GM18519 (cell line): Measurements from ENCODE around the gene RAB26.
"Not testable (repeated sequence)": the region's sequence is repeated elsewhere in the genome, so short reads cannot be mapped to it uniquely, and the experiment has no call there.

ENCODE experiments used
- ATAC-seq: cut with Tn5 transposase; IDR thresholded peaks from one replicate; pipeline ENCODE4 v1.9.1; 2021; ENCODE audit warnings: mild to moderate bottlenecking, moderate library complexity; ENCODE audit not compliant: unreplicated experiment, low FRiP score

RAB26 gene

DNA sequence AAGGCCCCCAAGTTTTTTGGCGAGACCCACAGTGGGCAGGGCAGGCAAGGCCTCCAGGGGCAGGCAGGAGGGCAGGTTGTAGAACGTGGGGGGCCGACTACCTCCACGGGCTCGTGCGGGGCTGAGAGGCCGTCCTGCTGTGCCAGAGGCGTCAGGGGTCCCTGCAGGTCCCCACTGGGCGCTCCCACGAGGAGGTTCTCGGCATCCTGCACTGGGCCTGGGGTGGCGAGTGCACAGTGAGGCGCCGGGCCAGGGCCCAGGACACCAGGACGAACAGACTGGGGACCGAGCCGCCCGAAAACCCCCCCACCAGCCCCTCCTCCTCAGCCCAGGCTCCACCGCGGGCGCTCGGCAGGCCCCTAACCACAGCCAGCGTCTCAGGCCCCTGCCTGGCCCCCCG is 32.0 kb upstream of the RAB26 start:
- ATAC-seq = not testable (repeated sequence)

DNA sequence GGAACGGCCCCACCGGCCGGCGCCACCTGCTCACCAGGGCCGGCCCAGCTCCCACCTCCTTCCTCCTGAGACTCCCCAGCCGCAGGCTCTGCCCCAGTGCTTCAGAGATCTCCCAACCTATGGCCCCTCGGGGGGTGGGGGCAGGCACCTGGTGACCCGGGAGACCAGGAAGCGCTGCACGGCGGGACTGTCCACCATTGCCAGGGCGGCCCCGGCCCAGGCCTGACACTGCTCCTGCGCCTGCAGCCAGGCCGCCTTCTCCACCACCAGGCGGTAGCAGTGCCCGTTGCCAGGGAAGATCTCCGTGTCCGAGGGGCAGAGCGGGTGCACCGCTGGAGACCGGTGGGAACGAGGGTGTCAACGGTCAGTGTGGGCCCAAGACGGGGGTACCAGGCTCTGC is 31.1 kb upstream of the RAB26 start:
- ATAC-seq = not testable (repeated sequence)

DNA sequence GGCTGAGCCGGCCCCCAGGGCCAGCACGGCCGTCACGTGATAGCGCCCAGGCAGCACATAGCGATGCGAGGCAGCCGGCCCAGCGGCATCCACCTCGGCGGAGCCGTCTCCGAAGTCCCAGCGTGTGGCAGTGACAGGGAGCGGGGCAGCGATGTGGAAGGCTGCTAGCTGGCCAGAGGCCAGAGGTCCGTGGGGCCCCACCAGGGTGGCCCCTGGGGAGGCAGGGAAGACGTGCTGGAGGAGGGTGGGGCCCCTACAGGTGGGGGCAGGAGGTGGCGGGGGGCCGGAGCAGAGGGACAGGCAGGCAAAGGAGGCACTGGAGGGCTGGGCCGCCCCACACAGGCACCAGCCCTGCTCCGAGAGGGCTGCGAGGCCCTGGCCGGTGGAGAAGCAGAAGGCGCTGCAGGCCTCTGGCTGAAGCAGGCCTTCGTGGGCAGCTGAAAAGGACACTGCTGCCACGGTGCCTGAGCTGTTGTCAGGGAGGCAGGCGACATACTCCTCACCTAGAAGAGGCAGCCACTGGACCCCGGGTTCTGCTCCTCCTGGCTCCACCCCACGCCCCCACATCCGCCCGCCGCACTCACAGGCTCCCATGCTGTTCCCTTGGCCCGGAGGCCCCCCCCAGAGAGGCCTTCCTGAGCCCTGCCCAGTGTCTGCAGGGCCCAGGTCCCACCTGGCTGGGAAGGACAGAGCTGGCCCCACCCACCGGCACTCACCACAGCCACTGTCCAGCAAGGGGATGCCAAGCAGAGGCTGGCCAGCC is 30.3 kb upstream of the RAB26 start:
- not testable (repeated sequence) for ATAC-seq

DNA sequence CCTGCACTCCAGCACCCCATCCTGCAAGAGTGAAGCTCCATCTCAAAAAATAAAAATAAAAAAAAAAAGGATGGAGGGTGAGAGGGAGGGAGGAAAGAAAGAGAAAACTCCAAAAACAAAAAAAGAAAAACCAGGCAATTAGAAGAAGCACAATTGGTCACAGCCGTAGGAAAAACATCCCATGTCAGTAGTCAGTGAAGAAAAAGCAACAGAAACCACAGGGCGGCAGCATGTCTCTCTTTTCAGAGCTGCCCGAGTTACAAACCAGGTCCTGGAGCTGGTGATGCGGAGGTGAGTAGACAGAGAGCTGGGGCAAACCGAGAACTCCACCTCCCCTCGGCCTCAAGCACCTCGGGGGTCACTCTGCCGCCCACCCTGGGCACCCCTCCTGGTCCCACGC is 27.1 kb upstream of the RAB26 start:
- not testable (repeated sequence) for ATAC-seq

DNA sequence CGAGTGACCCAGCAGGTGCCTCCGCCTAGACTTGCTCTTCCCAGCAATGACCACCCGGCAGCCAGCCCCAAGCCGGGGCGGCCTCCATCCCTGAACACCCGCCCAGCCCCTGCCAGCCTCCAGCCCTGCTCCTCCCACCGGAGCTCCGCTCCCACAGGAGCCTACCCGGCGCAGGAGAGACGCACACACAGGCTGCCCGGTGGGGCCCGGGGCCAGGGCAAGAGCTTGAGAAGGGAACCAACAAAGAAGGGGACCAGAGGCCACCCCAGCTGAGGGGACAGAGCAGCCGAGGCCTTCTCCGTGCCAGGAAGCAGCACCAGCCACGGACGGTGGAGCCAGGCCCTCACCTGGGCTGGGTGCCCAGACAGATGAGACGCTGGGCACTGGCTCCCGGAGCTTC is 26.6 kb upstream of the RAB26 start:
- ATAC-seq = no peak

DNA sequence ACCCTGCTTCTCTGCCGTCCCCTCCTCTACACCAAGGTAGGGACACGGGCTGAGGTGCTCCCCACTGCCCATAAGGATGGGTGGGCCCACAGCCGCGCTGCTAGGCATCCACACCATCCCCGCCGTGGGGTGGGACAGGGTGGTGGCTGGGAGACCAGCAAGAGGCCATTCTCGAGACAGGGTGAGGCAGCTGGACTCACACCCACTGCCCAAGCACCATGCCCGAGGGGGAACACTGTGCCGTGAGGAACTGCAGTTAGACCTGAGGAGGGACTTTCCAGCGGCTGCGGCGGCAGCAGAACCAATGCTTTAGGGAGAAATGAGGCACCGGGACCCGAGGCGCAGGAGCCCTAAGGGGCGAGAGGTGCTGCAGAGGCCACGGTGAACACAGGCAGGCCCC is 26.0 kb upstream of the RAB26 start:
- ATAC-seq = no peak

DNA sequence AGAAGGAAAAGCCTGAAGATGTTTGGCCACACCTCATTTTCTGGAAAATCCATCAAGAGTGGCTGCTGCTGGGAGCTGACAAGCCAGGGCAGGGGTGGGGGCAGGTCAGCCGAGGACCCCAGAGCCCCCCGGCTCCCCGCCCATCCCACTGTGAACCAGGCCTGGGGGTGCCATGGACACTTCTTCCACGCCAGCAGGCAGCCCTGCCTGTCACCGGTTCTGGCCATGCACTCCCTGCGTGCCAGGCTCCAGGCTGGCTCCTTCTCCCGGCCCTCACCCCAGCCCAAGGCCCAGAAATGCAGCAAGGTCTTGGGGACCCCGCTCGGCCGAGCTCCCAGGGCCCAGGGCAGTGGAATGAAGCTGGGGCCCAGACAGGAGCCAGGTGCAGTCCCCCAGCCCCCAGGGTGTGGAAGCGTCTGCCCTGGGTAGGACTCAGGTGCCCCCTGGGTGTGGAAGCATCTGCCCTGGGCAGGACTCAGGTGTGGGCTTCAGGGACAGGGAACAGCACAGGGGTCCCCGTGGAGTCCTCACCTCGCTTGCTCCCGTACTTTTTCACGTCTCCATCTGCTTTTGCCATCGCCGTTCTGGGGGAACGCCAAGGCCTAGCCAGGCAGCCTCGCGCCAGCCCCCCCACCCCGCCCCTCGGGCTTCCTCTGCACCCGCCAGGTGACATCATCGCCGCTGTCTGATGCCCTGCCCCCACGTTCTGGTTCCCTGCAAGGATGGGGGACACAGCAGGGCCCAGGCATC is 25.3 kb upstream of the RAB26 start:
- ATAC-seq = not testable (repeated sequence)

DNA sequence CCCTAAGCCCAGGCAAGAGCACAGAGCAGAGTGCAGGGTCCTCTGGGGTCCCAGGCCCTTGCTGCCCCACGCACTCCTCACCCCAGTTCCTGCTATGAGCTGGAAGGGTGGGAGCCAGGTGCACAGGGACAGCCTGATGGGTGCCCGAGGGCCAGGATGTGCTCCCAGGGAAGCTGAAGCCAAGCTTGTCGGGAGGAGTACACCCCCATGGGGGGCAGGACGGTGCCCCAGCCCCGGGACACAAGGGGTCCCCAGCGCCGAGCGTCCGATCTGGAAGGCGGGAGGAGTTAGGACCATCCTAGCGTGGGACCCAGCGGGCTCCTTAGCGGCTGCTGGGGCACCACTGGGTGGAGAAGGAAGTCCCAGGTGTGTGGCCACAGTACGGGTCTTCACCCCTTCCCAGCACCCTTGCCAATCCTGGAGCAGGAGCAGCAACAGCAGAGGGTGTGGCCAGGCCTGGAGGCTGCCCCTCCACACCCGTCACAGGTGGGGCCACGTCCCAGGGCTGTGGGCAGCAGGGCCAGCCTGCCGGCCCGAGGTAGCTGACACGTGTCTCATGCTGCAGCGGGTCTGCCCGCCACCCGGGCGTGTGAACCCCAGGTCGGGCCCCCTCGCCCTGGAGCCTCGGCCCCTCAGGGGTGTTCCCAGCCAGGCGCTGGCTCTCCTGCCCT is 24.6 kb upstream of the RAB26 start:
- not testable (repeated sequence) for ATAC-seq

DNA sequence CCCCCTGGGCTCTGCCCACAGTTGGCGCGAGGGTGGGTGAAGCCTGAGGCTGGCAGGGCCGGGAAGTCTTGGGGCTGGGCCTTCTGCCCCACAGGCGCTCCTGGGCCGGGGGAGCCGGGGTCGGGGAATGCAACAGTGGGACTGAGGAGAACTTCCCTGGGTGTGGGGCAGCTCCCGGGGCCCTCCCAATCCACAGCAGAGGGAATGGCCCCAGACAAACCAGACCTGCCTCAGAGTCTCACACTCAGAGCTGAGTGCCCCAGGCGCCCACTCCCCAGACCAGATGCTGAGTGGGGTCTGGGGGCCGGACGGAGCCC is 24.1 kb upstream of the RAB26 start:
- ATAC-seq = not testable (repeated sequence)

DNA sequence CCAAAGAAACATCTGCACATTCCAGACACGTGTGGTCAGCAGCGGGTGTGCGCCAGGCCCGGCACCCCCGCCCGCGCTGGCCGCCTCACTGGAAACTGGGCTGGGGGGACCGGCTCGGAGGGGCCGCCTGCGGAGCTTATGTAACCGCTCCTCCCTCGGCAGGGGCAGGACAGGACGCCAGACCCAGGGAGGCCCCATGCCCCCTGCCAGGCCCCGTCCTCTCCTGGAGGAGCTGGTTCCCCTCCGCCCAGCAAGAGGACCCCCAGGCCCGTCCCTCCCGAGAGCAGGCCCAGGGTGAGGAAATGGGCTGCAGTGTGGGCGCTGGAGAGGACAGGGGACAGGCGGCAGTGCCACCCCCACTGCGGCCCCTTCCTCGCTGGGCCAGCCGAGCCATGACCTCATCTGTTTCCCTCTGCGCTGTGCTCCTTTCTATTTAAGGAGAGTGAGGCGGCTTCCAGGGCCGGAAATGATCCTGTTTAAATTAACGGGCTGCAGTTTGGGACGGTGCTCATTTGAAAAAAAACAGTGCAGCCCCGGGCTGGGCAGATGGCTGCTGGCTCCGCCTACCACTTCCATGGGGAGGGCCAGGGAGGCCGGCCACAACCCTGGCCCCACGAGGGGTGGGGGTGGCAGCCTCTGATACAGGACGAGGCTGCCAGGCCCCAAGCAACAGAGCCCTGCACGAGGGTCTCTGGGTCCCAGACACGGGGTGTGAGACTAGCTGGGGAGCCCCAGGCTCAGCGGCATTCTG is 23.6 kb upstream of the RAB26 start:
- ATAC-seq = not testable (repeated sequence)

DNA sequence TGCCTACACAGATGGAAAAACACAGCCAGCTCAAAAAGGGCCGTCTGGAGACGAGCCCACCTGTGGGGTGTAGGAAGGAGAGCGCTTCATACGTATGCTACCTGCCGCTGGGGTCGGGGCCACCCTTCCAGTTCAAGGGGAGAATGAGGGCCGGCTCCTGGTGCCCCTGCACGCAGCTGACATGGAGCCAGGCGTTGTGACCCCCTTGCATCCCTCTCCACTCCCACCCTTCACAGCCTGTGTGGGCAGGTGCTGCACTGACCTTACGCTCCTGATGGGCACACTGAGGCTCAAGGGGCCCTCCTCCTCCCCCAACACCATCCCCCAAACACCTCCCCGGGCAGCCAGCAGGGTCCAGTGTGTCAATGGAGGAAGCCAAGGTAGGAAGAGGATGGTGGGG is 22.8 kb upstream of the RAB26 start:
- not testable (repeated sequence) for ATAC-seq

DNA sequence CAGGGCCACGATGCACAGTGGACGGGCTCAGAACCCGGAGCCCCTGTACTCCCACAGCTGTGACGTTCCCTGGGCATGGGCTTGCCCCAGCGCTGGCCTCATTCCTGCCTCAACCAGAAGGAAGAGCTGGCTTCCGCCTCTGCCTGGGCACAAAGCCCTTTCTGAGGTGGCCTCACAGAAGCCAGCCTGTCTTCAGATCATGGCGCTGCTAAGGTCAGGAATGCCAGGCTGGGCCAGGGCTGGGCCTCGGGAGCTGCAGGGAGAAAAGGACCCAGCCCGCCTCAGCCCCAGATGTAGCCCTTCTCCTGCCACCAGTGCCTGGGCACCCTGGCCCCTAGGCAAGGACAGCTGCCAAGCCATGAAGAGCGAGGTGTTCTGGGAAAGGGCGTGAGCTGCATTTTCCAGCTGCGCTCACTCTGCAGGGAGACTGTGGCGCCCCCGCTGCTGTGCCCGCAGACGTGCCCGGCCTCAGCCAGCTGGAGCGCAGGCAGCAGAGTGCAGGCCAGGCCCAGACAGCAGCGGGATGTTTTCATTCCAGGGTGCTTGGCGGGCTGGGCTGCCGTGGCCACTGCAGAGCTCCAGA is 22.2 kb upstream of the RAB26 start:
- not testable (repeated sequence) for ATAC-seq

DNA sequence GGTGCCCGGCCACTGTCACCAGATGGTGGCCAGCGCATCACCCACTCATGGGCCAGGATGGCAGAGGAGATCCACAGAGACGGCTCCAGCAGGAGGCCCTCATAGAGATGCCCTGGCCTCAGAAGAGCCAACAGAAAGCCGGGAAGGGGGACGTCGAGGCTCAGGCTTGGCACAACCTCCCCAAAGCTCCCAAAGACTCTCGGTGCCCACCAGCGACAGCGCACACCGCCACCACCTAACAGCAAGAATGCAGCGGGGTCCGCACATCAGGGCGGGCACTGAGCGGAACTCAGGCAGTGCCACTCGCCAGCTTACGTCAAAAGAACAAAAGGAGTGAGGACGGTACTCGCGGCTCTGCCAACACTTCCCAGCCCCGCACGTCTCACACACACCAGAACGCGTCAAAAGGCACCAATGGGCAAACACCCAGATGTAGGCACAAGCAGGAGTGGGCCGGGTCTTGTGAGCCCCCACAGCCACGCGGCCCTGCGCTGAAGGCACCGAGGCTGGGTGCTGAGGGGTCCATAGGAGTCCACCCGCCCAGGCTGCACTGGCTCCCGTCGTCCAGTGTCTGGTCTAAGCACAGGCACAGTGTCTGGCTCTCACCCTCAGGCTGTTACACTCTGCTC is 21.4 kb upstream of the RAB26 start:
- not testable (repeated sequence) for ATAC-seq

DNA sequence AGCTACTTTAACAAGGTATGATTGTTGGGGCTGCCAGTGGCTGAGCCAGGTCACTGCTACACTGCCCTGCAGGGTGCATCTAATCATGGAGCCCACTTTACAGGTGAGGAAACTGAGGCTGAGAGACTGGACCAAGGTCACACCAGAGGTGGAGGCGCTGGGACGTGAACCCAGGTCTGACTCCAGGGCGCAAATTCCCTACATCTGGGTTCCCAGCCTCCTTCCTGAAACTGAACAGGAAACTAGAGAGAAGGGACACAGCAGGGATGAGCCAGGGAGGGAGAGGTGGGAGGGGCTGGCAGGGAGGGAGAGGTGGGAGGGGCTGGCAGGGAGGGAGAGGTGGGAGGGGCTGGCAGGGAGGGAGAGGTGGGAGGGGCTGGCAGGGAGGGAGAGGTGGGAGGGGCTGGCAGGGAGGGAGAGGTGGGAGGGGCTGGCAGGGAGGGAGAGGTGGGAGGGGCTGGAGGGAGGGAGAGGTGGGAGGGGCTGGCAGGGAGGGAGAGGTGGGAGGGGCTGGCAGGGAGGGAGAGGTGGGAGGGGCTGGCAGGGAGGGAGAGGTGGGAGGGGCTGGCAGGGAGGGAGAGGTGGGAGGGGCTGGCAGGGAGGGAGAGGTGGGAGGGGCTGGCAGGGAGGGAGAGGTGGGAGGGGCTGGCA is 20.7 kb upstream of the RAB26 start:
- ATAC-seq = not testable (repeated sequence)

DNA sequence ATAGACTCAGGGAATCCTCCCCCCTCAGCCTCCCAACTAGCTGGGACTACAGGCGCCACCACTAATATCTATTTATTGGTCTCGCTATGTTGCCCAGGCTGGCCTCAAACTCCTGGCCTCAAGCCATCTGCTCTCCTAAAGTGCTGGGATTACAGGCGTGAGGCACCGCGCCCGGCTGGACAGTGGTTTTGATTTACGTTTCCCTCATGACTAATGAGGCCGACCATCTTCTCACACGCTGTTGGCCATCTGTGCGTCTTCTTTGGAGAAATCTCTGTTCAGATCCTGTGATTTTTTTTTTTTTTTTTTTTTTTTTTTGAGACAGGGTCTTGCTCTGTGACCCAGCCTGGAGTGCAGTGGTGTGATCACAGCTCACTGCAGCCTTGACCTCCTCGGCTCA is 19.2 kb upstream of the RAB26 start:
- ATAC-seq = not testable (repeated sequence)

DNA sequence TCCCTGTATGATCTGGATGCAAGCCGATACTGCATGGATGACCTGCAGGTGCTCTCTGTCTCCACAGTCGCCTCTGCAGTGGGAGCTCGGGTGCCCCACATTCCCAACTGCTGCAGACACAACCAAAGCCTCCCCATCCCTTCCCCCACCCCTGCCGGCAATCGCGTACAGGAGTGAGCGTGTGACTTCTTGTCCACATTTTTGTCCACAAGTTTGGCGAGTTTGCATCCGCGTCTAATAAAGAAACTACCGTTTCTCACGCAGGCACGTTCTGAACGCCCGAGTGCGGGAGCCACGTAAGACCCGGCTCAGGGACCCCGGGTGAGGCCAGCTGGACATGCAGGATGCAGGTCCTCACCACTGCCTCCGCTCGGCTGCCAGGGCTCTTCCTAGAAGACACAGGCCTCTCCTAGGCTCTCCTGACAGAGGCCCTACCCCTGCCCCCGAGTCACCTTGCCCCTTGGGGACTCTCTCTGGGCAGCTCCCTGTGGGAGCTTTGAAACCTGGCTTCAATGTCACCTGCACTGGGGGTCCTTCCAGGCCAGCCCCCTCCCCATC is 18.5 kb upstream of the RAB26 start:
- ATAC-seq = not testable (repeated sequence)

DNA sequence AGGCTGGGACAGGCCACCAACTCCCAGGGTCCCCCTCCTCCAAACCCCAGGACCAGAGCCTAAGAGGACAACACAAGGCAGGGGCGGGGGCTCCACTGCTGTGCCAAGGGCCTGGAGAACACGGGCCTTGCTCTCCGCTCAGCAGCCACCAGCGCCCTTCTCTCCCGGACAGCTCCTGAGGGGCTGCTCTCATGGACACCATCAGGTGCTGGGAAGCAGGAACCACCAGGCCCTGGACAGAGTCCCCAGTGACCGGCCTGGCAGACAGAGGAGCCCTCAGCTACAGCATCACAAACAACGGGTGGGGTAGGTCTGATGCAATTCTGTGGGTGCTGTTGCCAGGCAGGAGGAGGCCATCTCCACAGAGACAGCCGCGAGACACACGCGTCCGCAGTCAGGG is 14.6 kb upstream of the RAB26 start:
- ATAC-seq = not testable (repeated sequence)

DNA sequence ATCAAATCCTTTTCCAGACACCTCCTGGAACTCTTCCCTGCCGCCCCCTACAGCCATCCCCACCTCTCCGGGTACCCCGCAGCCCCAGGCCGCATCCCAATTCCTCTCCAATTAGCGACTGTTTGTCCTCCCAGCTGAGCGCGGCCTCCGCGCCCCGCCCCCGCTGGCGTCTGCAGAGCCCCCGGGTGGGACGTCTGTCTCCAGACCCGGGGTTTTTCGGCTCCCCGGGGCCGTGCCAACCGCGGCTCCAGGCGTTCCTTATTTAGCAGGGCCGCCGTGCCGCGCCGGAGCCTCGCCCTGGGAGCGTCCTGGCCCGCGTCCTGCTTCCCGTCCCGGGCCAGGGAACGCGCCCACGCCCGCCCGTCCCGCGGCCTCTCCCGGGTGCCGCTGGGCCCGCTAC is 13.4 kb upstream of the RAB26 start:
- ATAC-seq = not testable (repeated sequence)
